Ishikawa (cell line): ENCODE measurements around the gene ZFAND3.

Source experiments
- CEBPB ChIP-seq: IDR thresholded peaks from 2 replicates; pipeline ENCODE4 v1.6.1; 2012
- CREB1 ChIP-seq: IDR thresholded peaks from 2 replicates; pipeline ENCODE4 v1.6.1; 2012; ENCODE audit warnings: low read depth
- EGR1 ChIP-seq: IDR thresholded peaks from 2 replicates; pipeline ENCODE4 v1.6.1; 2012
- EP300 ChIP-seq: IDR thresholded peaks from 2 replicates; pipeline ENCODE4 v1.6.1; 2012; ENCODE audit warnings: borderline replicate concordance
- FOXM1 ChIP-seq: IDR thresholded peaks from 2 replicates; pipeline ENCODE4 v1.6.1; 2012; ENCODE audit warnings: low read depth, borderline replicate concordance
- MAX ChIP-seq: IDR thresholded peaks from 2 replicates; pipeline ENCODE4 v1.6.1; 2012
- NFIC ChIP-seq: IDR thresholded peaks from 2 replicates; pipeline ENCODE4 v1.6.1; 2012
- REST ChIP-seq: IDR thresholded peaks from 2 replicates; pipeline ENCODE4 v1.6.1; 2012; ENCODE audit warnings: low read depth, mild to moderate bottlenecking
- TAF1 ChIP-seq: IDR thresholded peaks from 2 replicates; pipeline ENCODE4 v1.6.1; 2012; ENCODE audit warnings: low read depth, mild to moderate bottlenecking
- TCF12 ChIP-seq: IDR thresholded peaks from 2 replicates; pipeline ENCODE4 v1.6.1; 2012; ENCODE audit warnings: low read depth
- TEAD4 ChIP-seq: IDR thresholded peaks from 2 replicates; pipeline ENCODE4 v1.6.1; 2012
- USF1 ChIP-seq: IDR thresholded peaks from 2 replicates; pipeline ENCODE4 v1.6.1; 2012
- YY1 ChIP-seq: IDR thresholded peaks from 2 replicates; pipeline ENCODE4 v1.6.1; 2012; ENCODE audit warnings: low read depth
- ZBTB7A ChIP-seq: IDR thresholded peaks from 2 replicates; pipeline ENCODE4 v1.6.1; 2012; ENCODE audit warnings: low read depth

- TF ChIP-seq EP300 (no peak), FOXM1 (no peak), NFIC (no peak), TAF1 (no peak), CEBPB (no peak), REST (no peak), TEAD4 (no peak), TCF12 (no peak), EGR1 (no peak), ZBTB7A (no peak), YY1 (no peak), CREB1 (no peak), USF1 (no peak), MAX (no peak)
These were observed 120.7 kb downstream of the ZFAND3 start for GRCh38 chr6:37940074-37940847.
